GM21423 (cell line): Measurements from ENCODE around the gene ARMC12.
A peak's percentile ranks its signal among the peaks of the same experiment; 100 is the strongest.
"Not testable (repeated sequence)": the region's sequence is repeated elsewhere in the genome, so short reads cannot be mapped to it uniquely, and the experiment has no call there.

ENCODE experiments used
- ATAC-seq: cut with Tn5 transposase; IDR thresholded peaks from one replicate; pipeline ENCODE4 v1.9.1; 2021; ENCODE audit warnings: mild to moderate bottlenecking, moderate library complexity; ENCODE audit not compliant: unreplicated experiment

Gene ARMC12

GRCh38 chr6:35736982-35737412 lies at the start of gene ARMC12:
TSS of gene ARMC12 (plus strand) at chr6:35737032. CDS start at chr6:35737109, 77 bp downstream.
- no peak for ATAC-seq

GRCh38 chr6:35687658-35688604 lies 48.9 kb upstream of the ARMC12 start:
- ATAC-seq, result peak; percentile 30

- peak; percentile 85 for ATAC-seq
Measured at GRCh38 chr6:35688605-35689322, 48.1 kb upstream of the ARMC12 start, which contains the start of gene FKBP5. TSS of gene FKBP5 (minus strand) at chr6:35688915. CDS start at chr6:35642824, 46,091 bp downstream.

DNA sequence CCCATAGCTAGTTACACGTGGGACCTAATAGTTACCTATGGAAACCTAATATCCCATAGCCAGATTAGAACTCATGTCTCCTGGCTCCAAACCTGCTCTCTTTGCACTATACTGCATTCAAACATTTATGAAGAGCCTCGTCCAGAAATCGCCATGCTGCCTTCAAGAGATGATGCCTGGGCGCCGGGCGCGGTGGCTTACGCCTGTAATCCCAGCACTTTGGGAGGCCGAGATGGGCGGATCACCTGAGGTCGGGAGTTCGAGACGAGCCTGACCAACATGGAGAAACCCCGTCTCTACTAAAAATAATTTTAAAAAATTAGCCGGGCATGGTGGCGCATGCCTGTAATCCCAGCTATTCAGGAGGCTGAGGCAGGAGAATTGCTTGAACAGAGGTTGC lies 46.8 kb upstream of the ARMC12 start:
- ATAC-seq, result not testable (repeated sequence)

GRCh38 chr6:35690484-35690883 lies 46.3 kb upstream of the ARMC12 start:
- ATAC-seq, result no peak

DNA sequence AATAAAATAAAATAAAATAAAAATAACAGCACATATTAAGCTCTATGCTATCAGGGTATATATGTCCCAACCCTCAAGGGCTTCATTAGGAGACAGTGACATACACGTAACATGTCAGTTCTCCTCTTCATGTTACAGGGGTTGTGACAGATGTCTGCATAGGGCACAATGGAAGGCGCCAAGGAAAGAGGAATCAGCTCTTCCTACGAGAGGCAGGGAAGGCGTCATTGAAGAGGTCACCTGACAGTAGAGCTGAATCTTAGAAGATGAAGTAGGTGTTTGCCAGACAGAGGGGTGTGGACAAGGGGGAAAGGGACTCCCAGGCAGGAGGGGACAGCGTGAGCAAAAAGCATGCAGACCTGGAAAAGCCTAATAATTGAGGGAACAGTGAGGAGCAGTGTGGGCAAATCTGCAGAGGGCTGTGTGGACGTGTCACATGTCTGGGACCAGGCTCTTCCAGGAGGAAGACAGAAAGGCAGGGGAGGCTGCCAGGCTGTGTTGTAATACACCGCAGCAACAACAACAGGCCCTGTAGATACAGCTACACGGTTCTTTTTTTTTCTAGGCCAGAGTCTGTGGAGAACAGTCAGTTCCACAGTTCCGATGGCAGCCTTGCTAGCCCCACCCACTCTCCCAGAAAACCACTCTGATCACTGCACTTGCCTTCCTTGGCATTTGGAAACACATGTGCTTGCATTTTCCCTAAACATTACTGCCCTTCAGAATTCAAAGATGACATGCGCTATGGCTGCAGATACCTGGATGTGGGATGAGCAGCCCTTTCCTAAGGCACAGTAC lies 45.6 kb upstream of the ARMC12 start:
- no peak for ATAC-seq

GRCh38 chr6:35694462-35694861 lies 42.4 kb upstream of the ARMC12 start:
- no peak for ATAC-seq

DNA sequence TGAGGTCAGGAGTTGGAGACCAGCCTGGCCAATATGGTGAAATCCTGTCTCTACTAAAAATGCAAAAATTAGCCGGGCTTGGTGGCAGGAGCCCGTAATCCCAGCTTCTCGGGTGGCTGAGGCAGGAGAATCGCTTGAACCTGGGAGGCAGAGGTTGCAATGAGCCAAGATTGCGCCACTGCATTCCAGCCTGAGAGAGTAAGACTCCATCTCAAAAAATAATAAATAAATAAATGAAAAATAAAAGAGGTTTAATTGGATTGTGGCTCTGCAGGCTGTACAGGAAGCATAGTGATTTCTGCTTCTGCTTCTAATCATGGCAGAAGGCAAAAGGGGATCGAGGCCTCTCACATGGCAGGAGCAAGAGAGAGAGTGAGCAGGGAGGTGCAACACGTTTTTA lies 38.4 kb upstream of the ARMC12 start:
- not testable (repeated sequence) for ATAC-seq

- no peak for ATAC-seq
Measured at GRCh38 chr6:35698858-35699257, 38.0 kb upstream of the ARMC12 start.

- ATAC-seq, result no peak
Measured at GRCh38 chr6:35703554-35703953, 33.3 kb upstream of the ARMC12 start.

GRCh38 chr6:35706468-35706867 lies 30.4 kb upstream of the ARMC12 start:
- no peak for ATAC-seq

GRCh38 chr6:35707714-35708407 lies 29.0 kb upstream of the ARMC12 start:
- ATAC-seq, result no peak

DNA sequence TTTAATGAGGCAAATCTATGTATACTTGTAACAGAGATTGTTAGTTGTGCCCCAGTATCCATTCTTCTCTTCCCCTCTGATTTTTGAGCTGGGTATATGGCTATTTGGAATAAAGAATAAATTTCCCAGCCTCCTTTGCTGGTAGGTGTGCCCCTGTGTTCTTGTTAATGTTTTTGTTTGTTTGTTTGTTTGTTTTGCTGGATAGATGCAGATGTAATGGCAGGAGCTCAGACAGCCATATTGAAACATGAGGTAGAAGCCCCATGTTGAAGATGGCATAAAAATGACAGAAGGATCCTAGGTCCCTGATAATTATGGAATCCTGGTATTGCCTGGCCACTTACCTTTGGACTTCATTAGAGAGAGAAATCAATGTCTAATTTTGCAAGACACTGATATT lies 28.2 kb upstream of the ARMC12 start:
- ATAC-seq, result no peak

DNA sequence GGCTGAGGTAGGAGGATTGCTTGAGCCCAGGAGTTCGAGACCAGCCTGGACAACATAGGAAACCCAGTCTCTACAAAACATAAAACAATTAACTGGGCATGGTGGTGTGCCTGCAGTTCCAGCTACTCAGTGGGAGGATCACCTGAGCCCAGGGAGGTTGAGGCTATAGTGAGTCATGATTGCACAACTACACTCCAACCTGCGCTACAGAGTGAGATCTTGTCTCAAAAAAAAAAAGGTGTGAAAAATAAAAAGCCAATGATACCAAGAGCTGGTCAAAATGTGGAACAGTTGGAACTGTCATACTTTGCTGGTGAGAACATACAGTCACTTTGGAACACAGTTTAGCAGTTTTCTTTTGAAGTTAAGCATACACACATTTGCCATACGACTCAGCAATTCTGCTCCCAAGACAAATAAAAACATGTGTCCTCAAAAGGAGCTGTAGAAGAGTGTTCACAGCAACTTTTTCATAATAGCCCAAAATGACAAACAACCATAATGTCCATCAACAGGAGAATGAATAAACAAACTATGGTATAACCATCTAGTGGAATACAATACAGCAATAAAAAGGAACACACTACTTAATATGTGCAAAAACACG lies 26.5 kb upstream of the ARMC12 start:
- ATAC-seq, result no peak

GRCh38 chr6:35711731-35712130 lies 25.1 kb upstream of the ARMC12 start:
- no peak for ATAC-seq

DNA sequence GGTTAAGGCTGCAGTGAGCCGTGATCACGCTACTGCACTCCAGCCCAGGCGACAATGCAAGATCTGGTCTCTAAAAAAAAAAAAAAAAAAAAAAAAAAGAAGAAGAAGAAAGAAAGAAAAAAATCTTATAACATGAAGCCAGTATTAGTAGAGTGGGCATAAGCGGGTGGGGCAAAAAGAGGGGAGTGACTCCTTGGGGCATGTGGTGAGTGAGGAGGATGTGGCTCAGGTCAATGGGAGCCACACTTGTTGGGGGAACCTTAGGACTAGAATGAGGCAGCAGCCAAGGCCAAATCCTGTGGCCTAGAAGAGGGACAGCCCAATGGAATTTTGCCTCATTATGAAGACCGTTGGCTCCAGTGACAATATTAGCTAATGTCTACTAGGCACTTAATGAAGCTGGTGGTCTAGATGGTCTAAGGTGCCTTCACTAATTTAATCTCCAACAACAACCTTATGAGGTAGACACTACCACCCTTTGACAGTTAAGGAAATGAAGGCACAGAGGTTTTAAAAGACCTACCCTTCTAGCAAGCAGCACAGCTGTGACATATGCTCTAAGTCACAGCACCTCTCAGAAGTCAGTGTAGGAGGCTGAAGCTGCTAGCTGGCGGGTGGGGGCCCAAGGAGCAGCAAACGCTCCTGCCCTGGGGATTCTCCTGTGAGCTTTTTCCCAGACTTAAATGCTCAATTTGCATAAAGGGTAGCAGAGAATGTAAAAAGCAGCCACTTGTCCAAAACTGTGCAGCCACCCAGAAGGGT lies 23.6 kb upstream of the ARMC12 start:
- no peak for ATAC-seq

- ATAC-seq, result no peak
Measured at GRCh38 chr6:35716798-35717197, 20.0 kb upstream of the ARMC12 start.

DNA sequence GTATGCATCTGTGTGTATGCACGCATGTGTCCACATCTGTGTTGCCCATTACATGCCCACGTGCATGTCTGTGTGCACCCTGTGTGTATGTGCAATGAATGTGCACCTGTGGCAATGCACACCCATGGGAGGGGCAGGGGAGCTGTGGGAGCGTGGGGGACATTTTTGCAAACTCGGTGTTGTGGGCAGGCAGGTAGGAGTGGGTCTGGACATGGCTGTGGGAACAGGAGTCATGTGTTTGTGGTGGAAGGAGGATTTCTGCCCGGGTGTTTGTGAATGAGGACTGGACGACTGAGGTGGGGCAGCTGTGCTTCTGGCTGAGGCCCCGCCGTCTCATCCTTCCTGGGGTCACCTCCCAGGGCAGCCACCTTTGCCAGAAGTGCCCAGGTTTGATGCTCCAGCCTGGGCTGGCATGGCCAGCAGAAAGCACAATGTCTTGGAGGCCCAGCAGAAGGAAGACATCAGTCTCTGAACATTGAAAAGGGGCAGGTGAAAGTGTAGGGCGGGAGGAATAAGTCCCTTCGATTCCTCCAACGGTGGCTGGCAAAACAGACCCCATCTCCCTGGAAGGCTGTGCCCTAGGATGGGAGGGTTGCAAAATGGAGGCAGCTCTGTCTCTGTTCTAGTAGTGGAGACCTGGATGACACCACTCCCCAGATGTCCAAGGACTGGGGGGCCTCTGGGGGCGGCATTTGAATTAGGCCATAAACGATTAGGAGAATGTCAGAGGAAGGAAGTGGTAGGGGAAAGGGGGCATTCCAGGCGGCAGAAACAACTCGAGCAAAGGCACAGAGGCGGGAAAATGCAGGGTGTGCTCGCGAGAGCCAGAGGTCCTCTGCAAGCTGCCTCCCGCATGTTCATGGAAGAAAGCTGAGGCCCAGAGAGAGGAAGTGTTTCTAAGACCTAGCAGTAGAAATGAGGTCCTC lies 19.1 kb upstream of the ARMC12 start:
- no peak for ATAC-seq
